ENCODE results near the gene PP2D1.
A peak's percentile ranks its signal among the peaks of the same experiment; 100 is the strongest.
"Not testable (repeated sequence)": the region's sequence is repeated elsewhere in the genome, so short reads cannot be mapped to it uniquely, and the experiment has no call there.

Gene PP2D1

DNA sequence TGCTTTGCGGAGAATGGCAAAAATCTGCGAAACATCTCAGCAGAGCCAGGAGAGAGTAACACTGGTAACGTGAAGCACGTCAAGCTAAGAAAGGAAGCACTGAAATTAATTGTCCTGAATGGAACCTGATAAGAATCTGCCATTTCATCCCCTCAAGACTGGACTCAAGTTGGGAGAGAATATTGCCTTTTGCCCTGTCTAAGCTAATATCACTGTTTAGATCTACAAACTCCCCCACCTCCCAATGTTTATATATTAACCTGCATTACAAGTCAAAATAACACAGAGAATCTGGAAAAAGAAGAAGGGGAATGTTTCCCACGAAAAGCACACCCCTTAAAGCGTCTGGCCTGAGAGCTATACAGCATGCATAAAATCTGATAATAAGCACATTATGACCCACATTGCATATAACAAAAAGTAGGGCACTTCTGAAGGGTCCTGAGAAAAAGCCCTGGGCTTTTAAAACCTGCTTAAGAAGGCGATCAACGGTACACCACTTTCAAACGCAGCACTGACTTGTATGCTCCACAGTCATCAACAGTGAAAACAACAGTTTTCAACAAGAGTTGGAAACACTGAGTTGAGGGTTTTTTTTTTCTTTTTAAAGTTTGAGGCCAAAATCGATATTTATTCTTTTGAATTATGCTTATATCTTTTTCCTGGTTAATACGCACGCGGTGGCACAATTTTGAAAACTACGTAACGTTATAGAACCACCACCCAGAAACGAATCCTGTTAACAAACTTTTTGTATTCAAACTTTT is 26.8 kb upstream of the PP2D1 start:
- peak overlapping the region; percentile 54 for H3K9ac ChIP-seq (ENCODE audit: low read length)
- H3K4me1 ChIP-seq (ENCODE audit: control insufficient read depth, low read depth, low read length) = no peaks in the 10 kb centered on the region
- no peaks in the 10 kb centered on the region for H3K9me3 ChIP-seq (ENCODE audit: control insufficient read depth, low read depth, low read length)
- H3K27me3 ChIP-seq (ENCODE audit: control insufficient read depth, insufficient read depth, low read length) = peaks cover 31% of the 10 kb centered on the region
- no peak overlapping the region for H3K27ac ChIP-seq (ENCODE audit: low read length)
- peak overlapping the region; percentile 69 for H3K4me3 ChIP-seq (ENCODE audit: low read length)
- H3K36me3 ChIP-seq (ENCODE audit: control insufficient read depth, low read depth, low read length) = no peaks in the 10 kb centered on the region

DNA sequence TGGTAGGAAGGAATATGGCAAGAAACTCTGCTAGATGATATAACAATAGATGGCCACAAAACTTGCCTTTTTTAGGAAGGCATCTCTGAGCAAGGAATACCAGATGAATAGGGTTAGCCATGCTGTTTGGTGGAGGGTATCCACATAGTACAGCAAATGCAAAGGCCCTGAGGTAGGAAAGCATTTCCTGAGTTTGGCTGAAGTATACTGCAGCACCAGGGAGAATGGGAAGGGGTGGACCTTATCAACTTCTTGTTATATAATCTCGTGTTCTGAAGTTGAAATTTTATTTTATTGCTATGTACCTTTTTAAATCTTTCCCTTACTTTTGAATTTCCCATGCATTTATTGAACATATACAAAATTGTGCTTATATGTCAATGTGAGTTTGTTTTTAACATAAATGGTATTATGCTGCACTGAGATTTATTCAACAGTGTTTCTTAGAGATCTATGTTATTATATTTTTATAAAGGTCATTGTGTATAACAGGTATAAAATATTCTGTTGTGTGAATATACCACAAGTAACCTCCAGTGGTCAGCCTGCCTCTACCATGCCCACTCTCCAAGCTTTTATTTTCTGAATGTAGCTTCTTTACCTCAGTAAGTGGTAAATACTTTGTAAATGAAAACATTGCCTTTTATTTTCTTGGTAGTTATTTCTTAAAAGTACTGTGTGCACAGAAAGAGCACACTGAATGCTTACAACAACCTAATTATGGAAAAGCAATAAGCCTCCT is 25.4 kb upstream of the PP2D1 start:
- no peak overlapping the region for H3K4me3 ChIP-seq (ENCODE audit: low read length)
- peaks cover 30% of the 10 kb centered on the region for H3K27me3 ChIP-seq (ENCODE audit: control insufficient read depth, insufficient read depth, low read length)
- H3K9ac ChIP-seq (ENCODE audit: low read length) = no peak overlapping the region
- no peak overlapping the region for H3K27ac ChIP-seq (ENCODE audit: low read length)
- no peaks in the 10 kb centered on the region for H3K4me1 ChIP-seq (ENCODE audit: control insufficient read depth, low read depth, low read length)
- H3K9me3 ChIP-seq (ENCODE audit: control insufficient read depth, low read depth, low read length) = no peaks in the 10 kb centered on the region
- H3K36me3 ChIP-seq (ENCODE audit: control insufficient read depth, low read depth, low read length) = no peaks in the 10 kb centered on the region

DNA sequence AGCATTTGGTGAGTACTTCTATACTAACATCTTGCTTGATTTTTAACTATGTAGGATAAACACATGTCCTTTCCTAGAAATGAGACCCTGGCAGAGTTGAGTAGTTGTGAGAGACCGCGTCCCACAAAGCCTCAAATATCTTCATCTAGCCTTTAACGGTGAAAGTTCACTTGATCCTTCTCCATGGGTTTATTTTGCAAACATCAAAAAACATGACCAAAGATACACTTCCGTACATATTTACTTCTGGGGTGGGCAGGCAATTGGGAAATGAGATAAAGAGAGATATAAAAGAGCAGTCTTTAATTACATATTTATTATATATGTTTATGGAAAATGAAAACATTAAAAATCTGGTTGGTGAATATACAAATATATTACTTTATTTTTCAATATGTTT is 23.0 kb upstream of the PP2D1 start:
- peaks cover 13% of the 10 kb centered on the region for H3K27me3 ChIP-seq (ENCODE audit: control insufficient read depth, insufficient read depth, low read length)
- H3K27ac ChIP-seq (ENCODE audit: low read length) = no peak overlapping the region
- no peaks in the 10 kb centered on the region for H3K36me3 ChIP-seq (ENCODE audit: control insufficient read depth, low read depth, low read length)
- no peak overlapping the region for H3K9ac ChIP-seq (ENCODE audit: low read length)
- H3K9me3 ChIP-seq (ENCODE audit: control insufficient read depth, low read depth, low read length) = no peaks in the 10 kb centered on the region
- no peaks in the 10 kb centered on the region for H3K4me1 ChIP-seq (ENCODE audit: control insufficient read depth, low read depth, low read length)
- H3K4me3 ChIP-seq (ENCODE audit: low read length) = no peak overlapping the region

DNA sequence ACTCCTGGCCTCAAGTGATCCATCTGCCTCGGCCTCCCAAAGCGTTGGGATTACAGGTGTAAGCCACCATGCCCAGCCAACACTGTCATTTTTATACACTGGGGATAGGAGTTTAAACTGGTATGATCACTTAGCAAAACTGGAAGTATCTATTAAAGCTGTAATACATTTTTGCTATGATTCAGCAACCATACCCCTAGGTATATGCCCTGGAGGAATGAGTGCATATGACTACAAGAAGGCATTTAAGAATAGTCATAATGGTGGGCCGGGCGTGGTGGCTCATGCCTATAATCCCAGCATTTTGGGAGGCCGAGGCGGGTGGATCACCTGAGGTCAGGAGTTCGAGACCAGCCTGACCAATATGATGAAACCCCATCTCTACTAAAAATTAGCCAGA is 19.9 kb upstream of the PP2D1 start:
- H3K4me3 ChIP-seq (ENCODE audit: low read length); H3K9ac ChIP-seq (ENCODE audit: low read length); H3K27me3 ChIP-seq (ENCODE audit: control insufficient read depth, insufficient read depth, low read length); H3K4me1 ChIP-seq (ENCODE audit: control insufficient read depth, low read depth, low read length); H3K9me3 ChIP-seq (ENCODE audit: control insufficient read depth, low read depth, low read length); H3K36me3 ChIP-seq (ENCODE audit: control insufficient read depth, low read depth, low read length); H3K27ac ChIP-seq (ENCODE audit: low read length): not testable (repeated sequence)

DNA sequence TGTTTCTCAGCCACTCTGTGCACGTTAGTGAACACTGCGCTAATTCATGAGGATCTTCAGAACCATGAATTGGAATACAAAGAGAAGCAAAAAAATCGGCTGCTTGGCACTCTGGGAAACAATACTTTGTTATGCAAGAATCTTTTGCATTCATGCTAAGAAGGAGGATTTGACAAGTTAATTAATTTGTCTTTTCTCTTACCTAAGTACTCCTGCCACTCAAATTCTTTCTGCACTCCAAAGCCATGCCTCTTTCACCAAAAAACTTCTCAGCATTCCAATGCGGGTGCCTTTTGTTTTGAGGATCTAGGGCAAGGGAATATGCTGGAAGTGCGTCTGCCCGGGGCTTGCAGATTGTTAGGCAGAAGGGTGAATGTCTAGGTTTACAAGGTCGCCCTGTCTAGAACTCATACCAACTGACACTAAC is 16.9 kb upstream of the PP2D1 start:
- H3K4me3 ChIP-seq (ENCODE audit: low read length) = no peak overlapping the region
- H3K27ac ChIP-seq (ENCODE audit: low read length) = no peak overlapping the region
- no peak overlapping the region for H3K9ac ChIP-seq (ENCODE audit: low read length)
- H3K4me1 ChIP-seq (ENCODE audit: control insufficient read depth, low read depth, low read length) = no peaks in the 10 kb centered on the region
- no peaks in the 10 kb centered on the region for H3K36me3 ChIP-seq (ENCODE audit: control insufficient read depth, low read depth, low read length)
- no peaks in the 10 kb centered on the region for H3K9me3 ChIP-seq (ENCODE audit: control insufficient read depth, low read depth, low read length)
- H3K27me3 ChIP-seq (ENCODE audit: control insufficient read depth, insufficient read depth, low read length) = no peaks in the 10 kb centered on the region

DNA sequence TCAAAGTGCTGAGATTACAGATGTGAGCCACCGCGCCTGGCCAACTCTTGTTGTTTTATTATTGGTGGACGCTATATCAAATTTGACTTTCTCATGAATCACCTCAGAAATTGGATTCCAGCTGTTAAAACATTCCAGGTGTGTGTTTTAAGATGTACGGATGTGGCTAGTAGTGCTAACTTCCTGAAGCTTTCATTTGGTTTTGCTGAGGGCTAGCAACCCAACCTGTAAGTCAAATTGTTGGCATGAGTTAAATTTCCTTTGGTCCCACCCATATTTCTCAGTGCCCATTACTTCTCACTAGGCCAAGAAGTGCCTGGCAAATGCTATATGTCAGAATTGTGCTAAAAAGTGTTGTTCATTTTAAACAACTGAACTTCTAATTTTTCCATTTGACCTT is 15.1 kb upstream of the PP2D1 start:
- Histone ChIP-seq H3K4me1 (ENCODE audit: control insufficient read depth, low read depth, low read length) (no peaks in the 10 kb centered on the region), H3K27me3 (ENCODE audit: control insufficient read depth, insufficient read depth, low read length) (no peaks in the 10 kb centered on the region), H3K27ac (ENCODE audit: low read length) (no peak overlapping the region)

DNA sequence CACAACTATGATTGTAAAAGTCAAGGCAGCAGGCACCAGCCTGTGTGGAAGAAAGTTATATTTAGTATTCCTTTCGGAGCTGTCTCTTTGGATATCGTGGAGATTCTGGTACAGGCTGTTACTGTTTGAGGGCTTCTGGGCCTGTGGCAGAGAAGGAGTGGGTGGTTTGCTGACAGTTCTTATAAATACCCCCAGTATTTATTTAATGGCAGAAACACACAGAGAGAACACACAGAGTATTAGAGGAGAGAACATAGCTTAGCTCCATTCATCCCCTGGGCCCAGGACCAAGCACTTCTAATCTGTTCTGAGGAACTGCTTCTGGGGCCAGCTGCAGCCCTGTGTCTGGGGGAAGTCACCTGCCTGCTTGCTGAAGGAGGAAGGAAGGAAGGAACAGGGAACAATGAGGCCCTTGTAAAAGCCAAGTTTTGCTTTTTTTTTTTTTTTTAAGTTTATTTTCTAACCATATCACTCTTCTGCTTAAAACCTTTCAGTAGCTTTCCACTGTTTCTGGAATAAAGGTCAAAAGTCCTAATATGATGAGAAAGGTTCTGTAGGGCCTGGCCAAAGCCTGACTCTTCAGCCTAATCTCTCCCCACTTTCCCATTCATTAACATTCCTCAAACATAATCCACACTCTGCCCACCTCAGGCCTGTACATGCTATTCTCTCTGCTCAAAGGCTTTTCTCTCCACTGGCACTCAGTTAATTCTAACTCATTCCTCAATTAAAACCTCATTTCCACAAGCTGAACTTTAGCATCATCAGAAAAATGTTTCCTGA is 11.8 kb upstream of the PP2D1 start:
- Histone ChIP-seq H3K9ac (ENCODE audit: low read length) (no peak overlapping the region), H3K27me3 (ENCODE audit: control insufficient read depth, insufficient read depth, low read length) (no peaks in the 10 kb centered on the region), H3K9me3 (ENCODE audit: control insufficient read depth, low read depth, low read length) (no peaks in the 10 kb centered on the region), H3K36me3 (ENCODE audit: control insufficient read depth, low read depth, low read length) (no peaks in the 10 kb centered on the region), H3K4me1 (ENCODE audit: control insufficient read depth, low read depth, low read length) (no peaks in the 10 kb centered on the region), H3K4me3 (ENCODE audit: low read length) (no peak overlapping the region), H3K27ac (ENCODE audit: low read length) (no peak overlapping the region)

More for the DNA sequence above, 15.1 kb upstream of the PP2D1 start:
- no peak overlapping the region for H3K9ac ChIP-seq (ENCODE audit: low read length)
- H3K4me3 ChIP-seq (ENCODE audit: low read length) = no peak overlapping the region
- H3K36me3 ChIP-seq (ENCODE audit: control insufficient read depth, low read depth, low read length) = no peaks in the 10 kb centered on the region
- no peaks in the 10 kb centered on the region for H3K9me3 ChIP-seq (ENCODE audit: control insufficient read depth, low read depth, low read length)

DNA sequence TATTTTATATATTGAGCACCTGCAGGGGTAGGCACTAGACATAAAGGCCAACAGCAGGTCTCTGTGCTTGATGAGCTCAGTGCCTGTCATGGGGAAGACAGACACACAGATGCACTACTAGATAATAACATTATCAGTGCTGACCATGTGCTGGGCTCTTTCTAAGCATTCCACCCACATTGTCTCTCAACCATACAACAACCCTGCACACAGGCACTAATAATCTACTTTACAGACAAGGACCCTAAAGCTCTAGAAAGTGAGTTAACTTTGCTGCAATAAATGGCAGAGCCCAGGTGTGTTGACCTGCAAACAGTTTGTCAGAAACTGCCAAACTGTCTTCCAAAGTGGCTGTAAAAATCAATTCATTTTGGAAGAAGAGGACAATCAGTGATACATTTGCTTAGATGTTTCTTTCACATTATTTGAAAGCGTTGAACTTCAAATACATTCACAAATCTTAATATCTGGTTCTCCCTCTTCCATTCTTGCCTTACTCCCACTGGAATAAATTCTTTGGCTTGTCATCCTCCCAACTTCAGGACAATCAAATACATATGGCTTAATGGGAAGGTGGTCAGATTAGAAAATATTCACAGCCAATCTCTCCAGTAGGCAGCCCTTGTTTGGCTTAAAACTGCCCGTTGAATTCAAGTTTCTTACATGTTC is 11.0 kb upstream of the PP2D1 start:
- H3K27me3 ChIP-seq (ENCODE audit: control insufficient read depth, insufficient read depth, low read length) = no peaks in the 10 kb centered on the region
- H3K9me3 ChIP-seq (ENCODE audit: control insufficient read depth, low read depth, low read length) = no peaks in the 10 kb centered on the region
- no peaks in the 10 kb centered on the region for H3K4me1 ChIP-seq (ENCODE audit: control insufficient read depth, low read depth, low read length)
- H3K9ac ChIP-seq (ENCODE audit: low read length) = no peak overlapping the region
- H3K36me3 ChIP-seq (ENCODE audit: control insufficient read depth, low read depth, low read length) = no peaks in the 10 kb centered on the region
- H3K4me3 ChIP-seq (ENCODE audit: low read length) = no peak overlapping the region
- H3K27ac ChIP-seq (ENCODE audit: low read length) = no peak overlapping the region

DNA sequence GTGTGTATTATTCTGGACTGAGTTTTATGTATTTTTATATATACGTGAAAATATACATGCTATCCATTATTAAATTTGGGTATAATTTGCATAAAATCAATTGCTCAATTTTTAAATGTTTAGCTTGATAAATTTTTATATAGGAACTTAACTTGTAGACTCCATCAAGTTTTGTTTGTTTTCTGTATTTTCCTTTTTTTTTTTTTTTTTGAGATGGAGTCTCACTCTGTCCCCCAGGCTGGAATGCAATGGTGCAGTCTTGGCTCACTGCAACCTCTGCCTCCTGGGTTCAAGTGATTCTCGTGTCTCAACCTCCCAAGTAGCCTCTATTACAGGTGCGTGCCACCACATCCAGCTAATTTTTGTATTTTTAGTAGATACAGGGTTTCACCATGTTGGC is 4.0 kb upstream of the PP2D1 start:
- not testable (repeated sequence) for H3K9ac ChIP-seq (ENCODE audit: low read length); H3K4me3 ChIP-seq (ENCODE audit: low read length); H3K27me3 ChIP-seq (ENCODE audit: control insufficient read depth, insufficient read depth, low read length); H3K4me1 ChIP-seq (ENCODE audit: control insufficient read depth, low read depth, low read length); H3K9me3 ChIP-seq (ENCODE audit: control insufficient read depth, low read depth, low read length); H3K36me3 ChIP-seq (ENCODE audit: control insufficient read depth, low read depth, low read length); H3K27ac ChIP-seq (ENCODE audit: low read length)

DNA sequence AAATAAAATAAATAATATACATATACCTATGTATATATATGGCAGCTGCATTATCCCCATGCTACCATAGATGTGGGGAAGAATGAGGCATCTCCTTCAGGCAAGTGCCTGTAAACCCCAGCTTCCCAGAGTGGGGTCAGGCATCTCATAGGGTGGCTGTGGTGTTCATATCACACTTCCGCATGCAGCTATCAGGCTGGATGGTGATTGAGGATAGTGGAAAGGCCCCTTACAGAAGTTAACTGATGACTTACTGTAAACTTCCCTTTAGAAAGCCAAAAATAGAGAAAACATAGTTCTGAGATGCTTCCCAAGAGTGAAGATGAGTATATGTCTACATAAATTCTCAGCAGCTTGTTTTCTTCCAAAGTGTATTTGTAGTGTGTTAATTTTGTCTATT is 3.5 kb upstream of the PP2D1 start:
- Histone ChIP-seq H3K27me3 (ENCODE audit: control insufficient read depth, insufficient read depth, low read length) (no peaks in the 10 kb centered on the region), H3K4me1 (ENCODE audit: control insufficient read depth, low read depth, low read length) (no peaks in the 10 kb centered on the region), H3K9ac (ENCODE audit: low read length) (no peak overlapping the region), H3K27ac (ENCODE audit: low read length) (no peak overlapping the region), H3K36me3 (ENCODE audit: control insufficient read depth, low read depth, low read length) (no peaks in the 10 kb centered on the region), H3K9me3 (ENCODE audit: control insufficient read depth, low read depth, low read length) (no peaks in the 10 kb centered on the region), H3K4me3 (ENCODE audit: low read length) (no peak overlapping the region)

DNA sequence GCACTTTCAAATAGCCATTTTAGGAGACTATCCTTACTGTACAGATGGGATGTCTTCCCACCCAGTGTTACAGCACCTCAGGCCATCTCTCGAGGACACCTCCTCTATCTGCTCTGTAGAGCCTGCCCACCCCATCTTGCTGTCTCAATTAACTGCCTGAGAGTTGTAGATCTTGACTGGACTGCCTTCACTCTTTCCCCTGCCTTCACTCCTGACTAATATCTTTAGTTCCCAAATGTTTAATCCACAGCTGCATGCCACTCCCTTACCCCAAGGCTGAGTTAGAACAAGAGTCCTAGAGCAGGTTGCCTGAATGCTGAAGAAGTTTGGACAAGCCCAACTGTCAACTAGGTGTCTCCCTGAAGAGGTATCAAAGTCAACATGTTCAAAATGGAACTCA is 1.3 kb upstream of the PP2D1 start:
- Histone ChIP-seq H3K9me3 (ENCODE audit: control insufficient read depth, low read depth, low read length) (no peaks in the 10 kb centered on the region), H3K36me3 (ENCODE audit: control insufficient read depth, low read depth, low read length) (no peaks in the 10 kb centered on the region), H3K27ac (ENCODE audit: low read length) (no peak overlapping the region), H3K9ac (ENCODE audit: low read length) (no peak overlapping the region), H3K4me1 (ENCODE audit: control insufficient read depth, low read depth, low read length) (no peaks in the 10 kb centered on the region), H3K27me3 (ENCODE audit: control insufficient read depth, insufficient read depth, low read length) (no peaks in the 10 kb centered on the region), H3K4me3 (ENCODE audit: low read length) (no peak overlapping the region)

Measured in iPS-18a (cell line).